Sigmoid colon (tissue), 7 donors: Measurements from ENCODE around the gene ABHD6. TPM values are rescaled to one million over a fixed set of nuclear protein-coding genes. Genes with fewer than 3 reads are reported as not detected.

ENCODE experiments used
- DNase-seq: peaks from one replicate; pipeline ENCODE4 v3.0.0-alpha.2; 2019
- H3K27ac ChIP-seq, 4 donors: fragments of 200-600 bp; sonication (generic); one replicate each; pipeline ENCODE4 v1.5.1; 2016 to 2019; ENCODE audit warnings: mild to moderate bottlenecking in 1 of 4
- H3K27me3 ChIP-seq, 3 donors: fragments of 200-600 bp; sonication (generic); one replicate each; pipeline ENCODE4 v1.5.1; 2019; ENCODE audit warnings: mild to moderate bottlenecking in 1 of 3
- H3K36me3 ChIP-seq, 4 donors: fragments of 200-600 bp; sonication (generic); one replicate each; pipeline ENCODE4 v1.5.1; 2016 to 2019
- H3K4me1 ChIP-seq, 4 donors: fragments of 200-600 bp; sonication (generic); one replicate each; pipeline ENCODE4 v1.5.1; 2017 to 2019
- H3K4me3 ChIP-seq, 4 donors: fragments of 200-600 bp; sonication (generic); one replicate each; pipeline ENCODE4 v1.5.1; 2017 to 2019; ENCODE audit warnings: mild to moderate bottlenecking in 2 of 4, moderate library complexity in 1 of 4
- H3K9me3 ChIP-seq, 4 donors: fragments of 200-600 bp in 3 of 4; sonication (generic) in 3 of 4; one replicate each; pipeline versions ENCODE4 v1.5.1 to v1.6.1; 2013 to 2019
- CTCF ChIP-seq, 4 experiments: fragments of 450-650 bp in 3 of 4; fragments of 200-600 bp in 1 of 4; IDR thresholded peaks; one replicate each; pipeline ENCODE4 v1.5.1; 2016 to 2019; ENCODE audit warnings: antibody characterized with exemption in 4 of 4, mild to moderate bottlenecking in 3 of 4, moderate library complexity in 2 of 4
- EP300 ChIP-seq, 4 donors: sonication (generic); formaldehyde crosslinking; IDR thresholded peaks; one replicate each; pipeline ENCODE4 v1.6.1; 2017; ENCODE audit warnings: antibody characterized with exemption in 4 of 4
- POLR2A ChIP-seq, 2 donors: fragments of 450-650 bp; IDR thresholded peaks; one replicate each; pipeline ENCODE4 v1.6.1; 2016; ENCODE audit warnings: antibody characterized with exemption in 2 of 2, mild to moderate bottlenecking in 2 of 2, moderate library complexity in 2 of 2
- POLR2AphosphoS5 ChIP-seq, 4 donors: sonication (generic); formaldehyde crosslinking; IDR thresholded peaks; one replicate each; pipeline ENCODE4 v1.6.1; 2017; ENCODE audit warnings: antibody characterized with exemption in 4 of 4
- WGBS, 2 donors: extraction: QIAGEN DNeasy Blood & Tissue Kit; methylation state at CpG; one replicate each; pipeline ENCODE4 v1.1.7; 2013; 5-methylcytosine and 5-hydroxymethylcytosine counted together
- intact Hi-C: fragments of 100-400 bp; cut with DNase I; formaldehyde crosslinking; loops from one replicate; pipeline ENCODE4 v1.15.1; 2023
- polyA plus RNA-seq, 3 donors: library from polyadenylated mRNA; stranded (reverse); fragments of 200-250 nt; gene quantifications; one replicate each; pipeline ENCODE4 v1.2.3, GENCODE V29; 2013
- total RNA-seq, 4 donors: library from RNA; depleted of rRNA; stranded (reverse); fragments of >200 nt; gene quantifications; one replicate each; pipeline ENCODE4 v1.1.0, GENCODE V29; 2016
- donor health status: healthy with polysubstance abuse.
- donor health status: Bipolar disorder and iron deficiency.
- donor health status: healthy.

ABHD6 gene
- total and polyA plus RNA-seq, 7 donors: 6.0 to 47.4 (median 15.4) TPM

- Histone ChIP-seq H3K9me3 (no peaks in the 10 kb centered on the region), H3K4me1 (peaks cover 0 to 37% (median 31%) of the 10 kb centered on the region in 4 donors), H3K27ac (no peak overlapping the region), H3K27me3 (no peaks in the 10 kb centered on the region), H3K36me3 (peaks cover 0 to 40% (median 9%) of the 10 kb centered on the region in 4 donors), H3K4me3 (no peak overlapping the region)
- TF ChIP-seq EP300 (IDR thresholded peaks at IDR 0.05) (no peak), POLR2AphosphoS5 (IDR thresholded peaks at IDR 0.05) (no peak), CTCF (IDR thresholded peaks at IDR 0.05) (no peak), POLR2A (IDR thresholded peaks at IDR 0.05) (no peak)
- no peak for DNase-seq
- intact Hi-C loops: no loop called here
- WGBS, 2 donors: 96 to 97% methylated on average over 4 of the region's 4 CpGs
Measured at GRCh38 chr3:58256511-58256910, 18.9 kb downstream of the ABHD6 start.

DNA sequence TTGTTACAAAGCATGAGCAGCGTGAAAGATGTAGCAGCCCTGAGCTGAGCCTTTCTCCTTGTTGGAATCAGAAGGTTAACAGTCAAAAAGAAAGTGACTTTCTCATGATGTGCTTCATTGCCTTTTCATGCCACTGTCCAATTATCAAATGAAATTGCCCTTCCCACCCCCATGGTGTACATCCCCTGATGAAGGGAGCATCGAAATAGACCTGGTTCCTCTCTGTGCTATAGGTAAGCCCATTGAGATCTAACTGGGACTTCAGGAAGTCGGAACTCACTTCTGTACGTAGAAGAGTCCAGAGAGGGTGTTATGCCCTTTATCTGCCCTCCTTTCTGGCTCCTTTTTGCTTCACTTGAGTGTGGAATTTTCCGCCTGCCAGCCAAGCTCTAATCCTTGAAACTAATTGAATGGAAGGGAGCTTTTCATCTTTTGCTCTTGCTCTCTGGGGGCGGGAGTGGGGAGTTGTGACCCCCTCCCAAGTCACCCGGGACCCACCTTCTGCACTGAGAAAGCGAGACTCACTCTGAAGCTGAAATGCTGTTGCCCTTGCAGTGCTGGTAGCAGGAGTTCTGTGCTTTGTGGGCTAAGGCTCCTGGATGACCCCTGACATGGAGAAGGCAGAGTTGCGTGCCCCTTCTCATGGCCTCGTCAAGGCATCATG, 20.9 kb downstream of the ABHD6 start:
- DNase-seq: no peak
- Histone ChIP-seq H3K9me3 (no peaks in the 10 kb centered on the region), H3K4me3 (no peak overlapping the region), H3K27me3 (no peaks in the 10 kb centered on the region), H3K36me3 (peaks cover 0 to 40% (median 9%) of the 10 kb centered on the region in 4 donors), H3K27ac (no peak overlapping the region), H3K4me1 (peaks cover 0 to 25% (median 16%) of the 10 kb centered on the region in 4 donors)
- intact Hi-C loops: no loop called here
- no peak for TF ChIP-seq POLR2AphosphoS5 (IDR thresholded peaks at IDR 0.05)
- no peak for TF ChIP-seq CTCF (IDR thresholded peaks at IDR 0.05)
- no peak for TF ChIP-seq EP300 (IDR thresholded peaks at IDR 0.05)
- no peak for TF ChIP-seq POLR2A (IDR thresholded peaks at IDR 0.05)
- 96% methylated on average over 10 of the region's 10 CpGs for WGBS, 2 donors

DNA sequence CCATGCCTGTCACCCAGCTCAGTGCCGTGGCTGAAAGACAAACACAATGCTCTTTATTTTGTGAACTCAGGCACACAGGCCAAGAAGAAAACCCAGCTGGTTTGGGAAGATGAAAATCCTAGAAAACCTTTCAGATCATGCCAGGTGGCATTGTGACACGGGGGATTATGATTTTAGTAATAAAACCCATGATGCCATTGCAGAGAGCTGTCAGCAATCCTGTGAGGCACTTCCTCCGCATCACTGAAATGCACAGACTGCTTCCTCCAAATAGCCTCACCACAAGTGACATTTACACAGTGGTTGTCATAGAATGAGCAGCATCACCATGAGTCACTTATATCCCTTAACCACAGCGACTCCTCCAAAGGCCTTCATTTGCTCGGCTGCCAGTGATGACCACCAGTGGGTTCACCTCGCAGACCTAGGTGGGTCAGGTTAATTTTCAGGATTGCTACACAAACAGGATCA, 22.7 kb downstream of the ABHD6 start:
- H3K4me3 ChIP-seq: no peak overlapping the region
- H3K9me3 ChIP-seq: no peaks in the 10 kb centered on the region
- no peaks in the 10 kb centered on the region for H3K27me3 ChIP-seq
- no peak for TF ChIP-seq POLR2AphosphoS5 (IDR thresholded peaks at IDR 0.05)
- no peak for TF ChIP-seq POLR2A (IDR thresholded peaks at IDR 0.05)
- TF ChIP-seq CTCF (IDR thresholded peaks at IDR 0.05): no peak
- no peak for TF ChIP-seq EP300 (IDR thresholded peaks at IDR 0.05)
- DNase-seq: no peak
- H3K4me1 ChIP-seq: peaks cover 0 to 15% (median 7%) of the 10 kb centered on the region in 4 donors
- intact Hi-C loops: no loop called here
- no peak overlapping the region for H3K27ac ChIP-seq
- peaks cover 0 to 40% (median 9%) of the 10 kb centered on the region in 4 donors for H3K36me3 ChIP-seq
- 88 to 89% methylated on average over 6 of the region's 6 CpGs for WGBS, 2 donors

DNA sequence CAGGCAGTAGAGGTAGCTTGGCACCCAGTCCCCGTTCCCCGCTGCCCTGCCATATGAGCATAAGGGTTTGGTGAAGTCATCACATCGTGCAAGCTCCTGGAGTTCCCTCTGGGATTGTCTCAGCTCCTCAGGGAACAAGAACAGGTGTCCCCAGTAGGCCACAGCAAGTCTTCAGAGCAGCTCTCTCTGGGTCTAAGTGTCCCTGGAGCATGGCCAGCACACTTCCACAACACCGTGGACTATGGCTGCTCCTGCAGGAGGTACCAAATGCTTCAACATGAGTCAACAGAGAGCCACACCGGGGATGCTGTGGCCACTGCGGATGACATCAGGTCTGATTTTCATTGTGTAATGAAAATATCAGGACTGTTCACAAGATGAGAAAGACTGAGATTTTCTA, 23.1 kb downstream of the ABHD6 start:
- intact Hi-C loops: no loop called here
- H3K4me1 ChIP-seq: peaks cover 0 to 15% (median 7%) of the 10 kb centered on the region in 4 donors
- no peak for DNase-seq
- TF ChIP-seq POLR2AphosphoS5 (IDR thresholded peaks at IDR 0.05): no peak
- no peak for TF ChIP-seq EP300 (IDR thresholded peaks at IDR 0.05)
- TF ChIP-seq POLR2A (IDR thresholded peaks at IDR 0.05): no peak
- no peak for TF ChIP-seq CTCF (IDR thresholded peaks at IDR 0.05)
- no peak overlapping the region for H3K4me3 ChIP-seq
- H3K27me3 ChIP-seq: no peaks in the 10 kb centered on the region
- H3K36me3 ChIP-seq: peaks cover 0 to 40% (median 9%) of the 10 kb centered on the region in 4 donors
- H3K9me3 ChIP-seq: no peaks in the 10 kb centered on the region
- WGBS, 2 donors: 85 to 92% methylated on average over 6 of the region's 6 CpGs
- H3K27ac ChIP-seq: no peak overlapping the region
